ENCODE results near the gene ZNF37A. TPM values are rescaled to one million over a fixed set of nuclear protein-coding genes. Genes with fewer than 3 reads are reported as not detected.
A peak's percentile ranks its signal among the peaks of the same experiment; 100 is the strongest.

ZNF37A gene
- 10 to 100 TPM; 14.8 to 16.4 TPM for total RNA-seq
- 10 to 100 TPM; 16.7 to 24.0 (median 19.4) TPM for polyA plus RNA-seq (ENCODE audit: insufficient read length in 6 of 6)
- long read RNA-seq, donor 1, full-length matches to known transcripts = 2 of 2 reads
- long read RNA-seq, donor 1, partial matches to known transcripts = 0 of 2 reads
- long read RNA-seq, donor 1, other reads (novel, unspliced or antisense) = 0 of 2 reads
- long read RNA-seq, donor 2, full-length matches to known transcripts = 1 of 1 reads
- long read RNA-seq, donor 2, partial matches to known transcripts = 0 of 1 reads
- long read RNA-seq, donor 2, other reads (novel, unspliced or antisense) = 0 of 1 reads
- long read RNA-seq, donor 3, full-length matches to known transcripts = 2 of 2 reads
- long read RNA-seq, donor 3, partial matches to known transcripts = 0 of 2 reads
- long read RNA-seq, donor 3, other reads (novel, unspliced or antisense) = 0 of 2 reads
- long read RNA-seq, donor 4, partial matches to known transcripts = 2 of 3 reads
- long read RNA-seq, donor 4, other reads (novel, unspliced or antisense) = 1 of 3 reads
- long read RNA-seq, donor 5 = 0 reads
- long read RNA-seq, donor 6 = 0 reads
- long read RNA-seq, donor 7, full-length matches to known transcripts = 2 of 2 reads
- long read RNA-seq, donor 7, partial matches to known transcripts = 0 of 2 reads
- long read RNA-seq, donor 7, other reads (novel, unspliced or antisense) = 0 of 2 reads
- long read RNA-seq, donor 8, full-length matches to known transcripts = 1 of 1 reads
- long read RNA-seq, donor 8, partial matches to known transcripts = 0 of 1 reads
- long read RNA-seq, donor 8, other reads (novel, unspliced or antisense) = 0 of 1 reads
- long read RNA-seq, donor 9 = 0 reads
- long read RNA-seq, donor 10, partial matches to known transcripts = 1 of 5 reads
- long read RNA-seq, donor 10, other reads (novel, unspliced or antisense) = 4 of 5 reads
- long read RNA-seq, donor 11, full-length matches to known transcripts = 1 of 1 reads
- long read RNA-seq, donor 11, partial matches to known transcripts = 0 of 1 reads
- long read RNA-seq, donor 11, other reads (novel, unspliced or antisense) = 0 of 1 reads
- long read RNA-seq, donor 12, full-length matches to known transcripts = 1 of 1 reads
- long read RNA-seq, donor 12, partial matches to known transcripts = 0 of 1 reads
- long read RNA-seq, donor 12, other reads (novel, unspliced or antisense) = 0 of 1 reads

GRCh38 chr10:38094158-38094926 is at the start of gene ZNF37A:
Gene ZNF37A (plus strand): TSS chr10:38094337. CDS start chr10:38096618, 2,281 bp downstream.
- DNase-seq = peak; percentile 86 to 97 (median 94)
- peaks cover 5 to 10% of the 10 kb centered on the region in 2 donors for H3K4me1 ChIP-seq
- peaks cover 0 to 36% of the 10 kb centered on the region in 2 donors for H3K36me3 ChIP-seq
- TF ChIP-seq CTCF (IDR thresholded peaks at IDR 0.05) = no peak
- peak within 1 kb of the TSS; percentile 75 to 85 for H3K27ac ChIP-seq
- peaks cover 3% of the 10 kb centered on the region in 2 donors for H3K9me3 ChIP-seq
- ATAC-seq = peak; percentile 99
- H3K27me3 ChIP-seq = no peaks in the 10 kb centered on the region
- peak within 1 kb of the TSS; percentile 46 to 78 for H3K4me3 ChIP-seq
- intact Hi-C loops (cut with DNase I) = loop anchor here in 1 of 2 donors (10.0 kb wide), 1 partner anchor 110 kb away; no protein-coding TSS in a partner anchor

GRCh38 chr10:38045129-38045528 is 49.0 kb upstream of the ZNF37A start:
- DNase-seq = no peak
- Histone ChIP-seq H3K27me3 (no peaks in the 10 kb centered on the region), H3K4me1 (no peaks in the 10 kb centered on the region), H3K9me3 (peaks cover 0 to under 1% of the 10 kb centered on the region in 2 donors), H3K36me3 (peaks cover 0 to 69% of the 10 kb centered on the region in 2 donors), H3K27ac (no peak overlapping the region), H3K4me3 (no peak overlapping the region)
- ATAC-seq = no peak
- no peak for TF ChIP-seq CTCF (IDR thresholded peaks at IDR 0.05)
- intact Hi-C loops (cut with DNase I) = no loop called here

DNA sequence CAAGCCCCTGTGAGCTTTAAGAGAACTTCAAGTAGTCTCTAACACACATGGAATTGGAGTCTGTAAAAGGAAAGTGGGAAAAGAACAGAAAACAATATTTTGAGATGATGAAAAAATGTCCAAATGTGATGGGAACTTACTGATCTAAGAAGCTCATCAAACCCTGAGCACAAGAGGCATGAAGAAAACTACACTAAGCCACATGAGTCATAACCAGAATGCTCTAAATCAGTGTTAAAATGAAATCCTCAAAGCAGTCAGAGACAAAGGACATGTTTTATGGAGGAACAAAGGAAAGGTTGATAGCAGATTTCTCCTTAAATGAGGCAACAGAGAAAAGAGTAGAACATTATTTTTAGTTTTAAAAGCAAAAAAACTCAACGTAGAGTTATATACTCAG is 46.5 kb upstream of the ZNF37A start:
- intact Hi-C loops (cut with DNase I) = no loop called here
- Histone ChIP-seq H3K9me3 (peaks cover 0 to 16% of the 10 kb centered on the region in 2 donors), H3K4me3 (no peak overlapping the region)

DNA sequence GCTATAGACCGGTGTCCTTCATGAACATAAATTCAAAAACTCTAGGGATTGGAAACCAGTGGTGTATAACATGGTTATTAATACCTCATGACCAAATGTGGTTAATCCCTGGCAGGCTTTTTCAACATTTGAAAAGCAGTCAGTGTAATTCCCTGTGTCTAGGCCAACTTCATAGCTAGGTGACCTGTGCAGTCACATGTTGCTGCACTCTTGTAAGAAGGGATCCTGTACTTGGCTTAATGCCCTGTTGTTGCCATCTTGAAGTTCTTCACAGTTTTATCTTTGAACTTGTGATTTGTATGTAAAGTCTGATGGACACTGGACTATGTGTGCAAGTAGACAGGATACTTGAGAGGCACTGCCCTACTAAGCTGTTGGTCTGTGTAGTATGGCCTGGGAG is 43.9 kb upstream of the ZNF37A start:
- ATAC-seq = no peak
- no peaks in the 10 kb centered on the region for H3K4me1 ChIP-seq
- H3K36me3 ChIP-seq = peaks cover 0 to 71% of the 10 kb centered on the region in 2 donors
- TF ChIP-seq CTCF (IDR thresholded peaks at IDR 0.05) = no peak
- H3K27me3 ChIP-seq = no peaks in the 10 kb centered on the region
- DNase-seq = no peak
- intact Hi-C loops (cut with DNase I) = no loop called here
- peaks cover 0 to 40% of the 10 kb centered on the region in 2 donors for H3K9me3 ChIP-seq
- H3K27ac ChIP-seq = no peak overlapping the region
- H3K4me3 ChIP-seq = no peak overlapping the region

More for the DNA sequence above, 46.5 kb upstream of the ZNF37A start:
- H3K27me3 ChIP-seq = no peaks in the 10 kb centered on the region
- no peak for DNase-seq
- ATAC-seq = no peak
- no peaks in the 10 kb centered on the region for H3K4me1 ChIP-seq
- H3K27ac ChIP-seq = no peak overlapping the region
- peaks cover 0 to 69% of the 10 kb centered on the region in 2 donors for H3K36me3 ChIP-seq
- TF ChIP-seq CTCF (IDR thresholded peaks at IDR 0.05) = no peak

All from left lung (tissue), 14 donors.